ENCODE results near the gene ALKAL2. TPM values are rescaled to one million over a fixed set of nuclear protein-coding genes. Genes with fewer than 3 reads are reported as not detected.

ALKAL2 gene
- total and polyA plus RNA-seq, 2 of the 13 experiments (the other 11 are each of a cell fraction or from before 2014, with no cell fraction given), result 0.22 to 1.7 TPM

DNA sequence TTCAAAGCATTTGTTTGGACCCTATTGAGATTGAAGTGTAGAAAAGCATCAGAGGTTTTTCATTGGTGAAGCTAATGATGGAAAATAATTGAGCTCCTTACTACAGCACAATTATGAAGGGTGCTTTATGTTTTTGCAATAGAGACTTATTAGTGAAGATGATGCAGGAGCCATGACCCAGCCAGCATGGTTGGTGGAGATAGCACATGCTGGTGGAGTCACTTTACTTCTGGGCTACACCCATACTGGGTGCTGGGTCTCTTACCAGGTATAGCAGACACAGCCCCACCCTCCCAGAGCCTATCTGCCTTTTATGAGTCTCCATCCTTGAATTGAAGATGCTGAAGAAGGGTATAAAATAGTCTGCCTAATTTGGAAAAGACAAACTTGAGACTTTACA, 19.6 kb downstream of the ALKAL2 start (continued):
- TF ChIP-seq ZBTB40 (IDR thresholded peaks at IDR 0.05) (no peak), ZBTB40 (CRISPR knock-in tag; IDR thresholded peaks at IDR 0.05) (no peak), ZNF382 (CRISPR knock-in tag; IDR thresholded peaks at IDR 0.05; ENCODE audit: borderline replicate concordance) (no peak), NFATC3 (CRISPR knock-in tag; IDR thresholded peaks at IDR 0.05) (no peak), SRY (CRISPR knock-in tag; IDR thresholded peaks at IDR 0.05) (no peak), ZNF780A (CRISPR knock-in tag; IDR thresholded peaks at IDR 0.05) (no peak), SIX1 (CRISPR knock-in tag; IDR thresholded peaks at IDR 0.05; ENCODE audit: borderline replicate concordance) (no peak), POLR2A (IDR thresholded peaks at IDR 0.05; ENCODE audit: insufficient read depth in 1 of 2, low read depth in 2 of 2, low read length in 2 of 2) (peak in 1 of 2 experiments; percentile 34; a peak in 1 of 4 replicates)

Data from HepG2 (cell line).